ENCODE results near the gene SYT15.
"Not testable (repeated sequence)": the region's sequence is repeated elsewhere in the genome, so short reads cannot be mapped to it uniquely, and the experiment has no call there.

Gene SYT15

DNA sequence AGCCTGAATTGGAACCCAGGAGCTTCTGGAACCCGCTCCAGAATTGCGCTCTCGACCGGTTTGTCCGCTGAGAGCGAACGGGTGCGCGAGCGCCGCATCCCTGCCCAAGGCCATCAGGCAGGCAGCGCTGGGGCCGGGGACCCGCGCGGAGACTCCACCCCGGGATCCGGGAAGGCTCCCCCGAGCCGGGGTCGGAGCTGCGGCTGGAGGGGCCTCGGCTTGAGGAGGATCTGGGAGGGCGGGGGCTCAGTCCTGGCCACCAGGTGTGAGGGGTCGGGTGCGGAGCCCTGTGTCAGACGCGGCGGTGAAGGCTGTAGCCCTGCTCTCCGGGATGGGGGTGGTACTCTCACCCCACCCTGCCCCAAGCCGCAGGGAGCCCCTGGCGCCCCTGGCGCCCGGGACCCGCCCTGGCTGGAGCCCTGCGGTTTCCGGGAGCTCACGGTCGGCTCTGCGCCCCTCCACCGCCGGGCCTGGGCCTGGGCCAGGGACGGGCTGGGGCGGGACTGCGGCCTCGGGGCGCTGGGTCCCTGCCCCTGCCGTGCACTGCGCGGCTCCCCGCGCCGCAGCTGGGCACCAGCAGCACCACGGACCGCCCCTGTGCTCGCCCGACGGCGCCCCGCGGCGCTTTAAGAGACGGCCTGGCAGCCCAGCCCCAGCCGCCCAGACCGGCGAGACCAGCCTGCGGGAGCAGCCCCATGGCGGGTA, at the start of gene SYT15:
TSS of gene SYT15 (plus strand) at position 655 of the 705 bp plus-strand sequence. CDS start at position 696, 41 bp downstream.
- not testable (repeated sequence) for DNase-seq

DNA sequence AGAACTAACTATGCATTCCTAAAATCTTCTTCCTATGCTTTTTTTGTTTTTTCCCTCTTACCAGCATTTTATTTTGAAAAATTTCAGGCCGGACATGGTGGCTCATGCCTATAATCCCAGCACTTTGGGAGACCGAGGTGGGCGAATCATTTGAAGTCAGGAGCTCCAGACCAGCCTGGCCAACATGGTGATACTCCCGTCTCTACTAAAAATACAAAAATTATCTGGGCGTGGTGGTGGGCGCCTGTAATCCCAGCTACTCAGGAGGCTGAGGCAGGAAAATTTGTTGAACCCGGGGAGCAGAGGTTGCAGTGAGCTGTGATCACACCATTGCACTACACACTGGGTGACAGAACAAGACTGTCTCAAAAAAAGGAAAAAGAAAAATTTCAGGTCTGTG, 49.2 kb upstream of the SYT15 start:
- not testable (repeated sequence) for DNase-seq

DNA sequence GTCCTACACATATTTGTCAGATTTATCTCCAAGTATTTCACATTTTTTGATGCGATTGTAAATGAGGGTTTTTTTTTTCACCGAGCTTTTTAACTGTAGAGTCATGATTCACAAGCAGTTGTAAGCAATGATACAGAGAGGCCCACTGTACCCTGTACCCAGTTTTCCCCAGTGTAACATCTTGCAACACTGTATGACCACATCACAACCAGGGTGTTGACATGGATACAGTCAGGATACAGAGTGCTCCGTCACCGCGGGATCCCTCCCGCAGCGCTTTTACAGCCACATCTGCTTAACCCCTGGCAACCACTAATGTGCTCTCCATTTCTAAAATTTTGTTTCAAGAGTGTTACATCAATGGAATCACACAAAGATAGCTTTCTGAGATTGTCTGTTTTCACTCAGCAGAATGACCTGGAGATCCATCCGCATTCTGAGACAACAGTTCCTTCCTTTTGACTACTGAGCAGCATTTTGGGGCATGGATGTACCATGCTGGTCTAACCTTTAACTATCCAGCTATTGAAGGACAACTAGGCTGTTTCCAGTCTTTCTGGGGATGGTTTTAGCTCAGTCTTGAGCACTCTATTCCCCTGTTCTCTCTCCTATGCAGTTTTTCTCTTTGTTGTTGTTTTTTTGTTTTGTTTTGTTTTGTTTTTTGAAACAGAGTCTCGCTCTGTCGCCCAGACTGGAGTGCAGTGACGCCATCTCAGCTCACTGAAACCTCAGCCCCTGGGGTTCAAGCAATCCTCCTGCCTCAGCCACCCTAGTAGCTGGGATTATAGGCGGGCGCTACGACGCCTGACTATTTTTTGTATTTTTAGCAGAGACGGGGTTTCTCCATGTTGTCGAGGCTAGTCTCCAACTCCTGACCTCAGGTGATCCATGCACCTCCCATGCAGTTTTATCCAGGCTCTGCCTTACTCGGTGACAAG, 48.4 kb upstream of the SYT15 start:
- DNase-seq, result no peak

- DNase-seq, result not testable (repeated sequence)
These were observed 46.7 kb upstream of the SYT15 start for GRCh38 chr10:46532256-46532655.

- no peak for DNase-seq
These were observed 44.0 kb upstream of the SYT15 start for GRCh38 chr10:46534828-46535524.

DNA sequence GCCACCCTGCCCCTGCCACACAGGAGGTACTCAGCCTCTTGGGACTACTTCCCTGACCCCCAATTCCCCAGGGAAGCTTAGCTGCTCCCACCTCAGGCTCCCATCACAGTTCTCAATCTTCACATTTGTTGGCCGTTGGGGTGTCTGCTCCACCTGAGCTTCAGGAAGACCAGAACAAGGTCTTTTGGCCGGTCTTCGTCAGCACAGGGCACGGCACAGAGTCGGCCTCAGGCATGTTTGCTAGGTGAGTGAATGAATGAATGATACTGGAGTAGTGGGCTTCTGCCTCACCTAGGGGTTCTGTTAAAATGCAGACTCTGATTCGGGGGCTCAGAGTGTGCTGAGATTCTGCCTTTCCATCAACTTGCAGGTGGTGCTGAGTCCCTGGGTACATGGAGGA, 42.8 kb upstream of the SYT15 start:
- DNase-seq, result no peak

DNA sequence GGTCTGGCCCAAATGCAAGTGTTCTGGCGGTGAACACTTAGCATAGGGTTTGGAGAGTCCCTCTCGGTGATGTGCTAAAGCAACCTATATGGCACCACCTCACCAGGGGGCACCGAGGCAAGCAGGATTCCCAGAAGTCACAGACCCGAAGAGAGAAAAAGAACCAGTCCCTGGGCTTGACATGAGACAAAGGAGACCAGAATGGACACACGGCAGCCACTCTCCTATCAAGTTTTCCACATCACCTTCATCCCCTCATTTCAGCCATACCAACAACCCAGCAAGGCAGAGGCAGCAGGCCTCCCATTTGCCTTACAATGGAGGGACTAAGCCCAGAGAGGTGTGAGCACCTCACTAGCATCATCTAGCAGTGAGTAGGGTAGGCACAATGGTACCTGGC, 42.1 kb upstream of the SYT15 start:
- DNase-seq, result no peak

- DNase-seq, result no peak
These were observed 41.6 kb upstream of the SYT15 start for GRCh38 chr10:46537309-46537708.

- no peak for DNase-seq
These were observed 40.8 kb upstream of the SYT15 start for GRCh38 chr10:46538155-46538554.

DNA sequence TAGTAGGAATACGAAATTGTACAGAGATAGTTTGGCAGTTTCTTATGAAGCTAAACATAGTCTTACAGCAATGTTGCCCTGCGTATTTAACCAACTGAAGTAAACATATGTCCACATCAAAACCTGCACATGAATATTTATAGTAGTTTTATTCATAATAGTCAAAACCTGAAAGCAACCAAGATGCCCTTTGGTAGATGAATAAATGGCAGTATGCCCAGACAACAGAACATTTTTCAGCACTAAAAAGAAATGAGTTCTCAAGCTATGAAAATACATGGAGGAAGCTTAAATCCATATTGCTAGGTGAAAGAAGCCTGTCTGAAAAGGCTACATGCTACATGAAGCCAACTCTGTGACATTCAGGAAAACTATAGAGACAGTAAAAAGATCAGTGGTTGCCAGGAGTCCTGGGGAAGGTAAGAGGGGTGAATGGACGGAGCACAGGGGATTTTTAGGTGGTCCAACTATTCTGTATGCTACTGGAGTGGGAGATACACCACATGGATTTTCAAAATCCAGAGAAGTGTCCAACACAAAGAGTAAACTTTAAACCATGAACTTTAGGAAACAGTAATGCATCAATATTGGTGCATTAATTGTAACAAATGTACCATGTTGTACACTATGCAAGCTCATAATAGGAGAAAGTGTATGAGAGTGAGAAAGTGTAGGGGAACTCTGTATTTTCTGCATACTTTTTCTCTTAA, 40.1 kb upstream of the SYT15 start:
- no peak for DNase-seq

DNA sequence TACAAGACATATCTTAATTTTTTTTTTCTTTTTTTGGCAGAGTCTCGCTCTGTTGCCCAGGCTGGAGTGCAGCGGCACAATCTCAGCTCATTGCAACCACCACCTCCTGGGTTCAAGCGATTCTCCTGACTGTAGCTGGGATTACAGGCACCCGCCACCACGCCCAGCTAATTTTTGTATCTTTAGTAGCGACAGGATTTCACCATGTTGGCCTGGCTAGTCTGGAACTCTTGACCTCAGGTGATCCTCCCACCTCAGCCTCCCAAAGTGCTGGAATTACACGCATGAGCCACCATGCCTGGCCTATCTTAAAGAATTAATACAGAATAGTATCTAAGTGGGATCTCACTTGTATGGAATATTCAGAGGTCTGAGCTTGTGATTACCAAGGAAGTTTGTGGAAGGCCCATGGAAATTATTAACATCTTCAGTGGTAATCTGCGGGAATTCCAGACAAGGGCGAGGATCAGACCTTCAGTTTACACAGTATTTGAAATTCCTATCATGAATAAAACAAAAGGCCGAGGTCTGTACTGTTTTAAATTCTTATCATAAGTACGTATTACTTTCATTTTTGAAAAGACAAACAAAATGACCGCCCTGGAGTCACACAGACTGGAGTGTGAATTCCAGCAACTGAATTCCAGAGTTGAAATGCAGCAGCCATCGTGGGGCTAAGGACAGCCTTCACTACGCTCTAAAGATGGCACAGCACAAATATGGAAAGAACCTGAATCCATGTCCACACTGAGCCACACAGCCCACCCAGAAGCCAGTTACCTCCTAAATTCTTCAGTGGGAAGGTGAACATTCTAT, 39.1 kb upstream of the SYT15 start:
- no peak for DNase-seq

DNA sequence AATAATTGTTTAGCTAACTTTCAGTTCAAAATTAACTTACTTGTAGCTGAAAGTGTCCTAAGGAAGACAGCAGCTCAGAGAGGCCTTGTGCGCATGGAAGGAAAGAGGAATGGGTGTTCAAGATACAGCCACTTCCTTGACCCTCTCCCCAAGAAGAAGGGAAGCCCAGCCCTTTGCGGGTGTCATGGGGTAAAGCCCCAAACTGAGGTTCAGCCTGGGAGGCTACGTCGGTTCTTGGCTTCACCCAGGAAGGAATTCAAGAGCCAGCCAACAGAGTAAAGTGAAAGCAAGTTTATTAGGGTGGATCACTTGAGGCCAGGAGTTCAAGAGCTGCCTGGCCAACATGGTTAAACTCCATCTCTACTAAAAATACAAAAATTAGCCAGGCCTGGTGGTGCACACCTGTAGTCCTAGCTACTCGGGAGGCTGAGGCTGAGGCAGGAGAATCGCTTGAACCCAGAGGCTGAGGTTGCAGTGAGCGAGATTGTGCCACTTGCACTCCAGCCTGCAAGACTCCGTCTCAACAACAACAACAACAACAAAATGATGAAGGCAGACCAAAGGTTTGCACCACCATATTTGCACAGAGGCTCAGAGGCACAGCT, 38.4 kb upstream of the SYT15 start:
- DNase-seq, result no peak

GRCh38 chr10:46541017-46541661, 37.8 kb upstream of the SYT15 start:
- peak; percentile 53 for DNase-seq

- no peak for DNase-seq
These were observed 37.0 kb upstream of the SYT15 start for GRCh38 chr10:46541735-46542566.

DNA sequence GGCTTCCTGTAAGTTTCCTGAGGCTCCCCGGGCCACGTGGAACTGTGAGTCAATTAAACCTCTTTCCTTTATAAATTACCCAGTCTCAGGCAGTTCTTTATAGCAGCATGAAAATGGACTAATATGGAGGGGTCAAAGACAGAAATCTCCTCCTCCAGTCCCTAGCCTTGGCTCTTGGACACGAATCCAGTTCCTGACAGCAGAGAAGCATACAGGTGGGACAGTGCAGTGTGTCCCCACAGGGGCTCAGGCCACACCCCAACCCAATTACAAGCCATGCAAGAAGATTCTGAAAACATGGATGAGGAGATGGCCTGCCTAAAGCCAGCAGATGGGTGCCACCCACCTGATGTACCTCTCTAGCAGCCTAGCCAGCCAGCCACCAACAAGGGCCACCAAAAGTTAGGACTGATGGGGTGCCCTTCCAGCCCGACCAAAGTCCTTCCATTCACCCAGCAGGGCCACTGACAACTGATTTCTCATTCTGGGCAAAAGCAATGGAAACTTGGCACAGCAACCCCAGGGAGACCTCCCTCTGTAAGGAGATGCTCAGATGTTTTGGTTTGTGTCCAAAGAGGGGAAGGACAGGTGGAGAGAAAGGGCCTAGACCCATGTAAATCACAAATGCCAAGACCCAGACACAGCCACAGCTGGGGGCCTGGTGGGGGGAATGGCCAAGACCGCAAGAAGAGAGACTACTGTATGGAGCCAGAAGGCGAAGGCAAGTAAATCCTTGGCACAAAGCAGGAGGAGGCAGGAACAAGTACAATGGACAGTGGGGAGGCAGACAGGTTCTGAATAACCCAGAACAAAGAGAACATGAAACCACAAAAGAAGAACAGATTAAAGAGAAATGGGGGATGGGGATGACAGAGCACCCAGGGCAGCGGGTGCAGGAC, 36.1 kb upstream of the SYT15 start:
- no peak for DNase-seq

DNA sequence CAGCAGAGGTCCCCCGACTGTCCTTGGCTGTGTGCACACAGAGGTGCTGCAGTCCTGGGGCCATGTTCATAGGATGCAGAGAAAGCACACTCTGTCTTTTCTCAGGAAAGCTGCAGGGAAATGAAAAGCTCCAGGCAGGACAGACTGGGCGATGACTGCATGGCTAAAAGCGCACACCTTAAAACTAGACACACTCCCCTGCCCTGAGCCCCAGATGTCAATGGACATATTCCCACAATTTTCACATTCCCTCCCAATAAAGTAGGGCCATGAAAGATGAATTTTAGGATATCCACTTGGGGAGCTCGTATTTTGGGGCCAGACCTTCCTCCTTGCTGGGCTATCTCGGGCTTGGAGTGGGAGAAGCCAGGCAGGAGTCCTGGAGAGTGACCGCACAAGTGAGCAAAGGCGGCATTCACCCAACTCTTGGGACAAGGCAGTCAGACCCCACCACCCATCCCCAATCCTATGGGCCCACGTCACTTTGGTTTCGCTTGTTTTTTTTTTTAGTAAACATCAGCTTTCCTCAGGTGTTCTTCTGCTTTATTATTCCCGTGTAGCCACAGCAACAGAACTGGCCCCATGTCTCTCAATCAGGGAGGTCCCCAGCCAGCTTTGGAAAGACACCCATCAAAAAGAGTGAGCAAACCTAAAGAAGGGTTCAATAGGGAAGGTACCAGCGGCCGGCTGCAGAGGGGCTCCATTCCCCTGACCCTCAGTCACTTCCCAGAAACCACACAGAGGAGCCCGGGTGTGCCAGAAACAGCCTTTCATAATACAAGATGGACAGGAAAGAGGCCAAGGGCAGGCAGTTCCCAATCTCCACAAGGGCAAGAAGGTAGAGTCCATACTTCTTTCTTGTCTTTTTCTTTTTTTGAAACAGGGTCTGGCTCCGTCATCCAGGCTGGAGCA, 35.2 kb upstream of the SYT15 start:
- DNase-seq, result no peak

DNA sequence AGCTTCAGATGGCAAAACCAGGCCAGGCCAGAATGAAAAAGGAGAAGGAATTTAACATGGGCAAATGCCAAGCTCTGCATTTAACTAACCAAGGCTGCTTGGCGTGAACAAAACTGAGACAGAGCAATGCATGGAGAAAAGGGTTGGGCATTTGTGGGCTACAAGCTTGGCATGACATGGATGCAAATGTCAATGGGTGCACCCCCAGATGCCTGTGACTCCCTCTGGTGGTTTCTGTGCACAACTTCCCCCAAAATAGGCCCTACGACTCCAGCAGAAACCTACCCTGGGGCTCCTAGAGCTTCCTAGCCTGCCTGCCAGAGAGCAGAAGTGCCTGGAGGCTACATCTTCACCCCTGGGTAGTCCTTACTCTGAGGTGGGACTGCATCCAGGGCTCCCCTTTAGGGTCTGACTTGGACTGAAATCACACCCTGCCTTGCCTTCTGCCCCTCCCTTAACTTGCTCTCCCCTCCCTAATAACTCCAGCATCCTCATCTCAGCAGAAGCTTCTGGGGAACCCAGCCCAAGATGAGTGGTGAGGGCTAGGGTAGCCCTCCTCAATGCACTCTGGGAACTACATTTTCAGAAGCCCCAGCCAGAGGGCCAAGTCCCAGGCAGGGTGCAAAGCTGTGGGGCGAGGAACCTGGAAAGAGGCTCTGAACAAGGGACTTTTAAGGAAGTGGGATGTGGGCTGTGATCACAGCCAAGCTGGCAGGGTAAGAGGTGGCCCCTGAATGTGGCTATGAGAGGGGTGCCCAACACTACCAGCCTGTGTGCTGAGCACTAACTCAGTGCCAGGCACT, 33.7 kb upstream of the SYT15 start:
- DNase-seq, result peak; percentile 57
